HEK293 (cell line): ENCODE data around the gene SAMD14.

ENCODE experiments used
- CTCF ChIA-PET: fragments of 350-600 bp; formaldehyde crosslinking; extraction: SDS; loops from one replicate; lab custom pipeline; 2021; ENCODE audit warnings: antibody characterized with exemption; lab: Yijun Ruan, JAX
- POLR2A ChIA-PET: fragments of 300-600 bp; formaldehyde crosslinking; extraction: SDS; loops from one replicate; lab custom pipeline; 2020; ENCODE audit warnings: antibody characterized with exemption, inconsistent platforms; lab: Yijun Ruan, JAX
- H3K27ac ChIP-seq: fragments of 200-500 bp; sonication (Bioruptor generic); 2 replicates; pipeline ENCODE4 v1.5.1; 2014; ENCODE audit warnings: low read depth, low read length, control low read depth, inconsistent platforms; ENCODE audit errors: extremely low read depth
- H3K36me3 ChIP-seq, 2 experiments: fragments of 200-500 bp in 1 of 2; sonication (Bioruptor generic) in 1 of 2; 1 replicate in 1 of 2; 2 replicates in 1 of 2; pipeline ENCODE4 v1.5.1; 2014 to 2017; ENCODE audit warnings: inconsistent platforms in 2 of 2, low read length in 2 of 2; ENCODE audit not compliant: control insufficient read depth in 2 of 2, insufficient read depth in 1 of 2
- H3K4me1 ChIP-seq: fragments of 200-500 bp; sonication (Bioruptor generic); 2 replicates; pipeline ENCODE4 v1.5.1; 2014; ENCODE audit warnings: mild to moderate bottlenecking, low read length, inconsistent platforms; ENCODE audit not compliant: control insufficient read depth, insufficient read depth
- H3K4me3 ChIP-seq: 2 replicates; pipeline ENCODE4 v1.5.1; 2011; ENCODE audit warnings: low read depth, mild to moderate bottlenecking, control low read depth, low read length, moderate library complexity
- H3K9me3 ChIP-seq: fragments of 200-500 bp; sonication (Bioruptor generic); 2 replicates; pipeline ENCODE4 v1.5.1; 2014; ENCODE audit warnings: low read depth, low read length, inconsistent platforms; ENCODE audit not compliant: control insufficient read depth, insufficient read depth
- BCL11B ChIP-seq: fragments of 450-650 bp; formaldehyde crosslinking; IDR thresholded peaks from 2 replicates; pipeline ENCODE4 v1.5.1; 2016; ENCODE audit warnings: low read depth, missing biosample characterization, missing genetic modification characterization
- PRDM1 ChIP-seq: fragments of 450-650 bp; formaldehyde crosslinking; IDR thresholded peaks from 2 replicates; pipeline ENCODE4; 2016; ENCODE audit warnings: missing biosample characterization, missing genetic modification characterization
- SALL2 ChIP-seq: fragments of 450-650 bp; formaldehyde crosslinking; IDR thresholded peaks from 2 replicates; pipeline ENCODE4 v1.5.0; 2017; ENCODE audit warnings: missing biosample characterization, mild to moderate bottlenecking, missing genetic modification characterization, borderline replicate concordance
- SCRT1 ChIP-seq: fragments of 450-650 bp; formaldehyde crosslinking; IDR thresholded peaks from 2 replicates; pipeline ENCODE4 v1.5.1; 2016; ENCODE audit warnings: missing biosample characterization, missing genetic modification characterization, borderline replicate concordance
- SP2 ChIP-seq: fragments of 450-650 bp; formaldehyde crosslinking; IDR thresholded peaks from 2 replicates; pipeline ENCODE4 v1.5.1; 2016; ENCODE audit warnings: missing biosample characterization, missing genetic modification characterization
- YY2 ChIP-seq: fragments of 450-650 bp; formaldehyde crosslinking; IDR thresholded peaks from 2 replicates; pipeline ENCODE4 v1.5.1; 2016; ENCODE audit warnings: missing biosample characterization, missing genetic modification characterization
- ZNF121 ChIP-seq: fragments of 450-650 bp; formaldehyde crosslinking; IDR thresholded peaks from 2 replicates; pipeline ENCODE4 v1.5.1; 2016; ENCODE audit warnings: missing biosample characterization, missing genetic modification characterization
- ZNF174 ChIP-seq: fragments of 450-650 bp; formaldehyde crosslinking; IDR thresholded peaks from 2 replicates; pipeline ENCODE4 v1.5.0; 2017; ENCODE audit warnings: missing biosample characterization, mild to moderate bottlenecking, missing genetic modification characterization
- ZNF239 ChIP-seq: fragments of 450-650 bp; formaldehyde crosslinking; IDR thresholded peaks from 2 replicates; pipeline ENCODE4 v1.5.1; 2016; ENCODE audit warnings: missing biosample characterization, missing genetic modification characterization
- ZNF266 ChIP-seq: fragments of 450-650 bp; formaldehyde crosslinking; IDR thresholded peaks from 2 replicates; pipeline ENCODE4 v1.5.1; 2016; ENCODE audit warnings: missing biosample characterization, missing genetic modification characterization, low read depth
- ZNF311 ChIP-seq: fragments of 450-650 bp; formaldehyde crosslinking; IDR thresholded peaks from 2 replicates; pipeline ENCODE4 v1.5.1; 2017; ENCODE audit warnings: missing biosample characterization, missing genetic modification characterization, borderline replicate concordance
- ZNF354C ChIP-seq: fragments of 450-650 bp; formaldehyde crosslinking; IDR thresholded peaks from 2 replicates; pipeline ENCODE4 v1.5.1; 2016; ENCODE audit warnings: missing biosample characterization, missing genetic modification characterization, low read depth, borderline replicate concordance
- ZNF394 ChIP-seq: fragments of 450-650 bp; formaldehyde crosslinking; IDR thresholded peaks from 2 replicates; pipeline ENCODE4 v1.5.1; 2016; ENCODE audit warnings: missing biosample characterization, missing genetic modification characterization, mild to moderate bottlenecking, moderate library complexity, borderline replicate concordance
- ZNF398 ChIP-seq: fragments of 450-650 bp; formaldehyde crosslinking; IDR thresholded peaks from 2 replicates; pipeline ENCODE4 v1.5.1; 2017; ENCODE audit warnings: missing biosample characterization, missing genetic modification characterization
- ZNF433 ChIP-seq: fragments of 450-650 bp; formaldehyde crosslinking; IDR thresholded peaks from 2 replicates; pipeline ENCODE4 v1.5.1; 2016; ENCODE audit warnings: missing biosample characterization, missing genetic modification characterization, low read depth
- ZNF561 ChIP-seq: fragments of 450-650 bp; IDR thresholded peaks from 2 replicates; pipeline ENCODE4 v1.5.1; 2018; ENCODE audit warnings: missing biosample characterization, missing genetic modification characterization, borderline replicate concordance
- ZNF692 ChIP-seq: fragments of 450-650 bp; formaldehyde crosslinking; IDR thresholded peaks from 2 replicates; pipeline ENCODE4 v1.5.1; 2016; ENCODE audit warnings: missing biosample characterization, missing genetic modification characterization
- ZNF76 ChIP-seq: fragments of 450-650 bp; formaldehyde crosslinking; IDR thresholded peaks from 2 replicates; pipeline ENCODE4; 2016; ENCODE audit warnings: low read depth, missing biosample characterization, missing genetic modification characterization, borderline replicate concordance
- ZSCAN30 ChIP-seq: fragments of 450-650 bp; IDR thresholded peaks from 2 replicates; pipeline ENCODE4 v1.5.1; 2018; ENCODE audit warnings: missing biosample characterization, mild to moderate bottlenecking, missing genetic modification characterization, moderate library complexity

SAMD14 gene

DNA sequence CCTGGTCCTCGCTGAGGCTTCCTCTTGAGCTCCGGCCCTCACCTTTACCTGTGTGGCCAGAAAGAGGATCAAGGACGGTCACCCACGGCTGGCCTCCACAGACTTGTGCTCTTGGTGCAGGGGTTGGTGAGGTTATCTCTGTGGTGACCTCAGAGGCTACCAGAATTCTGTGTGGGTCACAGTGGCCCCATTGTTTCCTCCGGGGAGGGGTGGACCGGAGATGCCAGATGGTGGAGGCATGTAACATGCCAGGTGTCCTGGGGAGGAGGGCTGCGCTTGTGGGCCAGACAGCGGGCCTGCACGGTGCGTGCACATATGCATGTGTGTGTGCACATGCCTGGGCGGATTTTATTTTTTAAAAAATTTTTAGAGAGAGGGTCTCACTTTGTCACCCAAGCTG, 42.2 kb upstream of the SAMD14 start:
- Histone ChIP-seq H3K4me3 (no peak overlapping the region), H3K36me3 (no peaks in the 10 kb centered on the region), H3K4me1 (no peaks in the 10 kb centered on the region), H3K9me3 (no peaks in the 10 kb centered on the region), H3K27ac (no peak overlapping the region)
- ChIA-PET CTCF (interaction anchor here (1.1 to 9.6 kb wide), 7 partner anchors 11 to 124 kb away, joined by 4 to 174 read pairs (median 63); partner anchors contain the start of gene COL1A1), POLR2A (interaction anchor here (1.6 kb wide), 1 partner anchor 28 kb away, joined by 10 read pairs; no protein-coding TSS in a partner anchor)
- TF ChIP-seq ZNF561 (tag by site-specific recombination) (no peak), SALL2 (tag by site-specific recombination) (no peak), ZNF76 (no peak), ZNF354C (no peak), ZNF692 (tag by site-specific recombination) (no peak), ZNF174 (tag by site-specific recombination) (no peak)

GRCh38 chr17:50171371-50172071, 41.6 kb upstream of the SAMD14 start:
- no peak overlapping the region for H3K27ac ChIP-seq
- H3K4me3 ChIP-seq = no peak overlapping the region
- H3K4me1 ChIP-seq = no peaks in the 10 kb centered on the region
- POLR2A ChIA-PET = interaction anchor here (1.6 kb wide), 1 partner anchor 28 kb away, joined by 10 read pairs; no protein-coding TSS in a partner anchor
- H3K36me3 ChIP-seq = no peaks in the 10 kb centered on the region
- no peaks in the 10 kb centered on the region for H3K9me3 ChIP-seq
- TF ChIP-seq SALL2 (tag by site-specific recombination) = no peak
- no peak for TF ChIP-seq ZNF239 (tag by site-specific recombination)
- CTCF ChIA-PET = interaction anchor here (2.2 to 9.6 kb wide), 6 partner anchors 10 to 125 kb away, joined by 9 to 174 read pairs (median 64); partner anchors contain the start of genes COL1A1 and PDK2

GRCh38 chr17:50170662-50171370, 40.9 kb upstream of the SAMD14 start:
- TF ChIP-seq ZNF433 (tag by site-specific recombination) (no peak), ZNF394 (peak; percentile 84), SP2 (tag by site-specific recombination) (no peak), YY2 (tag by site-specific recombination) (no peak), SCRT1 (tag by site-specific recombination) (no peak), ZNF398 (tag by site-specific recombination) (no peak), ZNF121 (peak; percentile 90), ZNF266 (tag by site-specific recombination) (no peak), PRDM1 (tag by site-specific recombination) (peak; percentile 47; the same call in 1 of the 2 replicates), BCL11B (no peak), ZNF311 (tag by site-specific recombination) (no peak), ZNF76 (no peak), ZSCAN30 (tag by site-specific recombination) (no peak)

More at GRCh38 chr17:50170662-50171370, 40.9 kb upstream of the SAMD14 start:
- no peaks in the 10 kb centered on the region for H3K4me1 ChIP-seq
- no peak overlapping the region for H3K4me3 ChIP-seq
- H3K27ac ChIP-seq = no peak overlapping the region
- H3K36me3 ChIP-seq = no peaks in the 10 kb centered on the region
- CTCF ChIA-PET = interaction anchor here (0.8 to 9.6 kb wide), 12 partner anchors 7 to 125 kb away, joined by 3 to 174 read pairs (median 23); partner anchors contain the start of genes COL1A1, PDK2 and TMEM92
- POLR2A ChIA-PET = interaction anchor here (2.0 kb wide), 1 partner anchor 19 kb away, joined by 10 read pairs; no protein-coding TSS in a partner anchor
- no peaks in the 10 kb centered on the region for H3K9me3 ChIP-seq
